ENCODE data around the gene HIBADH.
A peak's percentile ranks its signal among the peaks of the same experiment; 100 is the strongest.
"Not testable (repeated sequence)": the region's sequence is repeated elsewhere in the genome, so short reads cannot be mapped to it uniquely, and the experiment has no call there.

The HIBADH gene

GRCh38 chr7:27689150-27689549 is 26.5 kb upstream of the HIBADH start:
- Mint-ChIP-seq H3K27ac (no peak overlapping the region), H3K4me1 (ENCODE audit: low read depth) (no peaks in the 10 kb centered on the region), H3K4me3 (no peak overlapping the region), H3K9me3 (no peaks in the 10 kb centered on the region), H3K36me3 (ENCODE audit: low read depth) (no peaks in the 10 kb centered on the region), H3K27me3 (peaks cover 2% of the 10 kb centered on the region)
- no peak for DNase-seq

- H3K27me3 Mint-ChIP-seq = peaks cover 2% of the 10 kb centered on the region
- H3K9me3 Mint-ChIP-seq = no peaks in the 10 kb centered on the region
- H3K4me1 Mint-ChIP-seq (ENCODE audit: low read depth) = no peaks in the 10 kb centered on the region
- H3K36me3 Mint-ChIP-seq (ENCODE audit: low read depth) = no peaks in the 10 kb centered on the region
- no peak for DNase-seq
- H3K27ac Mint-ChIP-seq = no peak overlapping the region
- H3K4me3 Mint-ChIP-seq = no peak overlapping the region
Measured at GRCh38 chr7:27688646-27689045, 26.0 kb upstream of the HIBADH start.

- H3K27ac Mint-ChIP-seq = no peak overlapping the region
- no peaks in the 10 kb centered on the region for H3K9me3 Mint-ChIP-seq
- H3K36me3 Mint-ChIP-seq (ENCODE audit: low read depth) = no peaks in the 10 kb centered on the region
- H3K4me1 Mint-ChIP-seq (ENCODE audit: low read depth) = no peaks in the 10 kb centered on the region
- no peak overlapping the region for H3K4me3 Mint-ChIP-seq
- peaks cover 2% of the 10 kb centered on the region for H3K27me3 Mint-ChIP-seq
- no peak for DNase-seq
Measured at GRCh38 chr7:27688056-27688455, 25.4 kb upstream of the HIBADH start.

GRCh38 chr7:27686315-27686714 is 23.6 kb upstream of the HIBADH start:
- no peak for DNase-seq
- peaks cover 2% of the 10 kb centered on the region for H3K27me3 Mint-ChIP-seq
- no peak overlapping the region for H3K27ac Mint-ChIP-seq
- no peak overlapping the region for H3K4me3 Mint-ChIP-seq
- no peaks in the 10 kb centered on the region for H3K4me1 Mint-ChIP-seq (ENCODE audit: low read depth)
- H3K36me3 Mint-ChIP-seq (ENCODE audit: low read depth) = no peaks in the 10 kb centered on the region
- no peaks in the 10 kb centered on the region for H3K9me3 Mint-ChIP-seq

- Mint-ChIP-seq H3K9me3 (no peaks in the 10 kb centered on the region), H3K36me3 (ENCODE audit: low read depth) (no peaks in the 10 kb centered on the region), H3K4me3 (no peak overlapping the region), H3K27ac (no peak overlapping the region), H3K4me1 (ENCODE audit: low read depth) (no peaks in the 10 kb centered on the region), H3K27me3 (peaks cover 2% of the 10 kb centered on the region)
- DNase-seq = no peak
Measured at GRCh38 chr7:27685893-27686292, 23.2 kb upstream of the HIBADH start.

- no peaks in the 10 kb centered on the region for H3K9me3 Mint-ChIP-seq
- no peak overlapping the region for H3K27ac Mint-ChIP-seq
- peaks cover 2% of the 10 kb centered on the region for H3K27me3 Mint-ChIP-seq
- H3K4me1 Mint-ChIP-seq (ENCODE audit: low read depth) = no peaks in the 10 kb centered on the region
- H3K4me3 Mint-ChIP-seq = no peak overlapping the region
- no peaks in the 10 kb centered on the region for H3K36me3 Mint-ChIP-seq (ENCODE audit: low read depth)
- no peak for DNase-seq
Measured at GRCh38 chr7:27685209-27685608, 22.5 kb upstream of the HIBADH start.

- Mint-ChIP-seq H3K4me1 (ENCODE audit: low read depth) (no peaks in the 10 kb centered on the region), H3K9me3 (no peaks in the 10 kb centered on the region), H3K27me3 (peaks cover 1% of the 10 kb centered on the region), H3K4me3 (no peak overlapping the region), H3K27ac (no peak overlapping the region), H3K36me3 (ENCODE audit: low read depth) (no peaks in the 10 kb centered on the region)
- DNase-seq = no peak
Measured at GRCh38 chr7:27684491-27684890, 21.8 kb upstream of the HIBADH start.

- Mint-ChIP-seq H3K4me1 (ENCODE audit: low read depth) (peaks cover 9% of the 10 kb centered on the region), H3K27ac (no peak overlapping the region), H3K4me3 (no peak overlapping the region), H3K9me3 (no peaks in the 10 kb centered on the region), H3K36me3 (ENCODE audit: low read depth) (no peaks in the 10 kb centered on the region), H3K27me3 (no peaks in the 10 kb centered on the region)
- no peak for DNase-seq
Measured at GRCh38 chr7:27680610-27681009, 17.9 kb upstream of the HIBADH start.

- H3K27me3 Mint-ChIP-seq = no peaks in the 10 kb centered on the region
Measured at GRCh38 chr7:27678617-27679260, 16.1 kb upstream of the HIBADH start.

GRCh38 chr7:27677912-27678612 is 15.4 kb upstream of the HIBADH start:
- Mint-ChIP-seq H3K4me1 (ENCODE audit: low read depth) (peaks cover 9% of the 10 kb centered on the region), H3K4me3 (no peak overlapping the region), H3K27ac (peak overlapping the region; percentile 6), H3K27me3 (no peaks in the 10 kb centered on the region), H3K36me3 (ENCODE audit: low read depth) (no peaks in the 10 kb centered on the region), H3K9me3 (no peaks in the 10 kb centered on the region)
- DNase-seq = no peak

More at GRCh38 chr7:27678617-27679260, 16.1 kb upstream of the HIBADH start:
- Mint-ChIP-seq H3K4me3 (no peak overlapping the region), H3K9me3 (no peaks in the 10 kb centered on the region), H3K27ac (no peak overlapping the region), H3K36me3 (ENCODE audit: low read depth) (no peaks in the 10 kb centered on the region), H3K4me1 (ENCODE audit: low read depth) (peaks cover 9% of the 10 kb centered on the region)
- no peak for DNase-seq

- not testable (repeated sequence) for H3K27me3 Mint-ChIP-seq; H3K27ac Mint-ChIP-seq; H3K4me1 Mint-ChIP-seq (ENCODE audit: low read depth); H3K9me3 Mint-ChIP-seq; H3K4me3 Mint-ChIP-seq; H3K36me3 Mint-ChIP-seq (ENCODE audit: low read depth); DNase-seq
Measured at GRCh38 chr7:27674126-27674525, 11.4 kb upstream of the HIBADH start.

GRCh38 chr7:27671675-27672074 is 9.0 kb upstream of the HIBADH start:
- Mint-ChIP-seq H3K36me3 (ENCODE audit: low read depth) (no peaks in the 10 kb centered on the region), H3K9me3 (no peaks in the 10 kb centered on the region), H3K4me3 (no peak overlapping the region), H3K4me1 (ENCODE audit: low read depth) (no peaks in the 10 kb centered on the region), H3K27ac (no peak overlapping the region), H3K27me3 (peaks cover 2% of the 10 kb centered on the region)
- no peak for DNase-seq

GRCh38 chr7:27670676-27671075 is 8.0 kb upstream of the HIBADH start:
- H3K4me1 Mint-ChIP-seq (ENCODE audit: low read depth) = no peaks in the 10 kb centered on the region
- no peak for DNase-seq
- peaks cover 2% of the 10 kb centered on the region for H3K27me3 Mint-ChIP-seq
- H3K4me3 Mint-ChIP-seq = no peak overlapping the region
- H3K9me3 Mint-ChIP-seq = no peaks in the 10 kb centered on the region
- H3K27ac Mint-ChIP-seq = no peak overlapping the region
- no peaks in the 10 kb centered on the region for H3K36me3 Mint-ChIP-seq (ENCODE audit: low read depth)

- H3K4me3 Mint-ChIP-seq = no peak overlapping the region
- no peak overlapping the region for H3K27ac Mint-ChIP-seq
- peaks cover 2% of the 10 kb centered on the region for H3K27me3 Mint-ChIP-seq
- no peak for DNase-seq
- no peaks in the 10 kb centered on the region for H3K36me3 Mint-ChIP-seq (ENCODE audit: low read depth)
- no peaks in the 10 kb centered on the region for H3K4me1 Mint-ChIP-seq (ENCODE audit: low read depth)
- no peaks in the 10 kb centered on the region for H3K9me3 Mint-ChIP-seq
Measured at GRCh38 chr7:27670177-27670576, 7.5 kb upstream of the HIBADH start.

- Mint-ChIP-seq H3K27me3 (no peaks in the 10 kb centered on the region), H3K27ac (no peak overlapping the region), H3K4me3 (no peak overlapping the region), H3K9me3 (no peaks in the 10 kb centered on the region), H3K36me3 (ENCODE audit: low read depth) (peaks cover 9% of the 10 kb centered on the region), H3K4me1 (ENCODE audit: low read depth) (peaks cover 18% of the 10 kb centered on the region)
- DNase-seq = no peak
Measured at GRCh38 chr7:27665531-27665930, 2.8 kb upstream of the HIBADH start.
